Pons (tissue), 1 donor: Measurements from ENCODE around the gene ASGR2.

Source experiments
- DNase-seq: peaks from one replicate; pipeline ENCODE4 v3.0.0-alpha.2; 2016; ENCODE audit warnings: low spot score

ASGR2 gene

DNA sequence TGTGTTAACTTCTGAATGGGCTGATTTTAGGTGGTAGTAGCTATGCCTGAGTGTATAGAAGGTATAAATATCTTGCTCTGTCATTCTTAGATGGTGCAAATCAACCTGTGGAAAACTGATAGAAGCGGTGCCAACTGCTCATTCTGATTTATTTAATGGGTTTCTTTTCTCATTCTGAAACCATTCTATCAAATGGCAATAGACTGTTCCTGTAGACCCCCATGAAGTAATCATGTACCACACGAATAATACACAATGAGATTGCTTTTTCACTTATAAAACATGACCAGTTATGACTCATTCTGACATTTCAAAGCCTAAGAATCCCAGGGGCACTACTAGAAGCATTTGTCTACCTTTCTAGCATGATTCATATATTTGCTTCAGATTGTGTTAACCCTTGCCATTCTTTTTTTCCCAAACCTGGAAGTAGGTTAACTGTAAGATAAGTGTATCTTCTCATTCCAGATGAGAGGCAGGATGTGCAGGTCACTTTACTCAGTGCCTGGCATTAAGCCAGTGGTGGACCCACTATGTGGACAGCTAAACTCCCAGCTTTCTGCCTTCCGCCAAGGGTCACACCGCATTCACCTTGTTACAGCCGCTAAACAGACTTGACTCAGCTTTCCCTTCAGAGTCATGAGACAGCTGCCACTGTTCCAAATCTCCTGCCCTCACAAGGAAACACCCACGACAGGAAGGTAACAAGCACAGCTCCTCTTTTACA is 54.3 kb downstream of the ASGR2 start:
- DNase-seq, result no peak

DNA sequence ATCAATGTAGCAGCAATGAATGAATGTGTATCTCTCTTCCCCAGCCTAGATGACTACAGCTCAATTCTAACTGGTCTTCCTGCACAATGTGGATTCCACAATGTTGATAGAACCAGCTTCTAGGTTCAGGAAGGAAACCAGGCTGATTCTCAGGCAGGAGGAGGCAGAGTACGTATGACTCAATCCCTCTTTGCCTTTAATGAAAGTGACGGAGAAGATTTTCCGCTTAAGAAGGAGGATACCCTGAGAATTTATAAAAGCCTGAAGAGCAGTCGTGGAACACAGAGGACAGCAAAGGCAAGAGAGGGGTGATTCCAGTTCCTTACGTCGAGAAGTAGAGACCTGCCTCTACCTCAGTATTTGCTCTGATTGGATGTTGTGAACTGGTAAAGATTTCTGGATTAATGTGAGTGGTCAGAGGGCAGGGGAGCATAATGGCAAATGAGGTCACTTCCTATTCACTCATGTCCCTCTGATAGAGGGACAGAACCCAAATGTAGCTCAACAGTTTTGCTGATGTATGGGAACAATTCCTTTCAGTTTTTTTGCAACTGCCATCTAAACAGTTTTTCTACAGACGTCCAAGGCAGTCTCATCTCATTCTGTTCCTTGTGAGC is 55.7 kb downstream of the ASGR2 start:
- no peak for DNase-seq

GRCh38 chr17:7056386-7056785 is 58.2 kb downstream of the ASGR2 start:
- DNase-seq, result no peak
